Stimulated activated CD4-positive, alpha-beta T cell treated with anti-CD3 and anti-CD28 coated beads, TNF-alpha, amount 100 ng/mL, for 1 hour (primary cell): ENCODE data around the gene CLASP1.
"Not testable (repeated sequence)": the region's sequence is repeated elsewhere in the genome, so short reads cannot be mapped to it uniquely, and the experiment has no call there.

Experiments used
- DNase-seq, 3 donors: peaks; one replicate each; pipeline ENCODE4 v3.0.0-alpha.2; 2020; ENCODE audit warnings: low read depth in 3 of 3, low spot score in 1 of 3

The CLASP1 gene

DNA sequence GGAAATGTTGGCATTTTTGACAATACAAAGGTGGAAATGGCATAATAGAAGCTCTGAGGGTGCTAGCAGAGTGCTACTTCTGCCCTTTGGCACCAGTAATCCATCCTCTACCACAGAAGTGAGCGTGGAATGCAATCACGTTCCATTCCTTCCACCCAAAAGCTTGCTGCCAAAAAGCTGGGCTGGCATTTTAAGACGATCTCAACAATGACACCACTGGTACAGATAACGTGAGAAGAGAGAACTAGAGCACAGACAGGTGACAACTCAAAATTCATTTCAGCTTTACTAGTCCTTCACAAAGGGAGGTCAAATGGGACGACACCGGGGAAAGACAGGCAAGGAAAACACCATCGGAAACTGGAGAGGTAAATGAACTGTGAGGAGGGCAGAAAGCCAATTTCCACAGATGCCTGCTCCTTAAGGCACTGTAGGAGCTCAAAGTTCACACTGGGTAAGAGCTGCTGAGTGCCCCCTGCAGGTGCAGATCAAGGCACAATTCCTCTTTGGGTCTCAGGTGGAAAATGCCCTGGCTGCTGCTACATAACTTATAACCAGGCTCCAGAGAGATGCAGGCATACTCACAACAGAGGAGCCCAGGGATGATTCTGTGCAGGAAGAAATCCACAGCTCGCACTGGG, 169.3 kb downstream of the CLASP1 start:
- DNase-seq: no peak

- no peak for DNase-seq
These were observed 170.1 kb downstream of the CLASP1 start for GRCh38 chr2:121478996-121479745.

- DNase-seq: not testable (repeated sequence)
These were observed 170.8 kb downstream of the CLASP1 start for GRCh38 chr2:121478358-121478995.

DNA sequence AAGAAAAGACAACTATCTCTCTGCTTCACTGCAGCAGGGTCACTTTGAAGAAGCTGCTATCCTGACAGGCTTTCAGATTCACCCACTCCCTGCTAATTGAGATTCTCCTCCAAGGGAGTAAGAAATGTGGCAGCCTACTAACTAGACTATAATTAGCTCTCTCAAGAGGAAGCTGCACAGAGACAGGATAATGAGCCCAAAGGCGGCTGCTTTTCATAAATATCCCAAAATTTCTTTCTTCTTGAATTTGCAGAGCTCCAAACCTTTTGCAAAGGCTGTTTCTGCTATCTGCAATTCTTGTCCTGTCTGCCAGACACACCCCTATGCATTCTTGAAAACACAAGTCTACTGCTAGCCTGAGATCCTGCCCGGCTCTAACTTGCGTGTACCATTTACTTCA, 172.6 kb downstream of the CLASP1 start:
- no peak for DNase-seq

DNA sequence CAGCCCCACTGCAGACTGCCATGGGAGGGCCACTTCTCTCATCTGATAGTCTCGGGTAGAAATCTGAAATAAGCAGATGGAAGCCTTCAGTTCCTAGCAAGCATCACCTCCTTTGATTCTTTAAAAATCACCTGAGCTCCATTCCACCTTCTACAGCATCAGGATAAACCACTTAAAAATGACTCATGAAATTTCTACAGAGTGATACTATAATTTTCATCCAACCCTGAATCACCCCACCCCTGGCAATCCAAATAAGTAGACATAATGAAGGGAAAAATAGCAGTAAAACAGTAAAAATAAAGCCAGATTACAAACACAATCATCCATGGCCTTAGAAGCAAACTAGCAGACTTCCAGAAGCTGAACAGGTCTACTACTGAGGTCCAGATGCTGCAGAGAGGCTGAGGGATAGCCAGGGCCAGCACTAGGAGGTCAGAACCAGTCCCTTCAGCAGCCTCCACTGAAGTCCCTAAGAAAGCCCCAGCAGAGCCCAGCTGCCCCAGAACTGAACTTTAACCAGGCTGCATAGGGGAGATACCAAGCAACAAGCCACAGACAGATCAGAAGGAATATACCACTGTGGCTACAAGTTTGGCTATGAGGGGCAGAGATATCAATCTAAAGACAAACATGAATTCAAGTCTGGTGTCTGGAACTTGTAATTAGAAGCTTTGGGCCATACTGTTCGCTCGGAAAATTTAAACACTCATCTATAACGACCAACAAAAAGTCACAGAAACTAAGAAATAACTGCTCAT, 173.3 kb downstream of the CLASP1 start:
- DNase-seq: no peak

DNA sequence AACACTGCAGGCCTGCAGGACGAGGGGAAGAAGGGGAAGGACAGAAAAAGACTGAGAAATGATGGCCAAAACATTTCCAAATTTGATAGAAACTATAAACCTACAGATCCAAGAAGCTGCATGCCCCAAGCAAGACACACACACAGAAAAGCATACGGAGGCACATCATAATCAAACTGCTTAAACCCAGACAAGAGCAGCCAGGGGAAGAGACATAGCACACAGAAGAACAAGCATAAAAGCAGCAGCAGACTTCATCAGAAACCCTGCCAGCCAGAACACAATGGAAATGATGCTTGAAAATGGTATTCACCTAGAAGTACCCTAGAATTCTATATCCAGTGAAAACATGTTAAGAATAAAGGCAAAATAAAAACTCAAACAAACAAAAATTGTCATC, 175.8 kb downstream of the CLASP1 start:
- no peak for DNase-seq

DNA sequence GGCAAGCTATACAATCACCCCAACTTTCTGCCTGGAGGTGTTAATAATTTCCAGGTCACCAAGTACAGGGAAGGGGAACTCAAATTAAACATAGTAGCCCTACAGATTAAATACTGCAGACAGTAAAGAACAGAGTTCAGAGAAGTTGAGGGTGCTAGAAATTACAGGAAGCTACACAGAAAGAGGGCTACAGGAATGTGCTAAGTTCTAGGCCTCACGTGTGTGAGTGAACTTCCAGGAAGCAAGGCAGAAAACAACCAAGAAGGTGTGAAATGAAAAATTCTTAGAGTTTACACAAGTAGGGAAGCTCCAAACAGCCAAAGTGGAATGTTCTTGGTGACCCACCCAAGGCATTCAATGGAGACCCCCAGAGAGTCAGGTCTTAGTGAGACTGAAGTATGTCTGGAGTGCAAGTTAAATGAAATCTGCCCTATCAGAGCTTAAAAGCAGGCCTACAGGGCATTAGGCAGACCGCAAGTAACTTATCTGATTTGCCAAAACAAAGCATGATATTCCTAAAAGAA, 176.7 kb downstream of the CLASP1 start:
- DNase-seq: no peak

GRCh38 chr2:121471532-121472469, 177.5 kb downstream of the CLASP1 start:
- no peak for DNase-seq

GRCh38 chr2:121470917-121471316, 178.3 kb downstream of the CLASP1 start:
- no peak for DNase-seq

DNA sequence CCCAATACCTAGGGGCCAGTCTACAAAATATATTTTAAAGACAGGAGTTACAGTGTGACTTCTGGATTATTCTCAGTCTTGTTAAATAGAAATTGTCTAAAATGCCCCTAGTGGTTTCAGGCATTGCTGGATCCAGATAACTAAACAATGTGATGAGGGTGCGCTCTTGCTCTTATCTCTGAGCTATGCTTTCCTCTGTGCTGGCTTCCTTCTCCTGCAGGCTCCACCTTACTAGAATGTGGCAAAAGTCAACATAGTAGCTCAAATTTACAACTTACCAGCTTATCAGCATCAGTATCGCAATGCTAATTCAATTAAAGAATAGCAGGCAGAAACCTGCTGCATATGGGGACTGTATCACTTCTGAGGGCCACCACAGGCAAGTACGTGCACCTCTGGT, 179.9 kb downstream of the CLASP1 start:
- DNase-seq: no peak

- no peak for DNase-seq
These were observed 180.3 kb downstream of the CLASP1 start for GRCh38 chr2:121468936-121469335.

GRCh38 chr2:121459291-121459690, 190.0 kb downstream of the CLASP1 start:
- DNase-seq: no peak

DNA sequence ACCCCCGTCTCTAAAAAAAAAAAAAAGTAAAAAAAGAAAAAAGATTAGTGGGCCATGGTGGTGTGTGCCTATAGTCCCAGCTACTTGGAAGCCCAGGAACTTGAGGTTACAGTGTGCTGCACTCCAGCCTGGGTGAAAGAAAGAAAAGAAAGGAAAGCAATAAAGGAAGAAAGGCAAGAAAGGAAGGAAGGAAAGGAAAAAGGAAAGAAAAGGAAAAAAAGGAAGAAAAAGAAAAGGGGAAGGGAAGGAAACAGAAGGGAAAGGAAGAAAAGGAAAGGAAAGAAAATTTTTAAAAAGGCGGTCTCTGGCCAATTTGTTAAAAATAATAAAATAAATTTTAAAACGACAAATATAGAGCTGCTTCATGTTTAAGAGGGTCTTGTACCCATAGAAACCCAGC, 192.9 kb downstream of the CLASP1 start:
- DNase-seq: no peak

DNA sequence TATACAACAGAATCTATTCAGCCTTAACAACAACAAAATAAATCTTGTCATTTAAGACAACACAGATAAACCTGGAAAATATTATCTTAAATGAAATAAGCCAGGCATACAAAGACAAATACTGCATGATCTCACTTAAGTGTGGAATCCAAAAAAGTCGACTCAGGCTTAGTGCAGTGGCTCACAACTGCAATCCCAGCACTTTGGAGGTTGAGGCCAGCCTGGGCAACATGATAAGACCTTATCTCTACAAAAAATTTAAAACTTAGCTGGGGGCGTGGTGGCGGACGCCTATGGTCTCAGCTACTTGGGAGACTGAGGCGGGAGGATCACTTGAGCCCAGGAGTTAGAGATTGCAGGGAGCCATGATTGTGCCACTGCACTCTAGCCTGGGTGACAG, 193.8 kb downstream of the CLASP1 start:
- no peak for DNase-seq

DNA sequence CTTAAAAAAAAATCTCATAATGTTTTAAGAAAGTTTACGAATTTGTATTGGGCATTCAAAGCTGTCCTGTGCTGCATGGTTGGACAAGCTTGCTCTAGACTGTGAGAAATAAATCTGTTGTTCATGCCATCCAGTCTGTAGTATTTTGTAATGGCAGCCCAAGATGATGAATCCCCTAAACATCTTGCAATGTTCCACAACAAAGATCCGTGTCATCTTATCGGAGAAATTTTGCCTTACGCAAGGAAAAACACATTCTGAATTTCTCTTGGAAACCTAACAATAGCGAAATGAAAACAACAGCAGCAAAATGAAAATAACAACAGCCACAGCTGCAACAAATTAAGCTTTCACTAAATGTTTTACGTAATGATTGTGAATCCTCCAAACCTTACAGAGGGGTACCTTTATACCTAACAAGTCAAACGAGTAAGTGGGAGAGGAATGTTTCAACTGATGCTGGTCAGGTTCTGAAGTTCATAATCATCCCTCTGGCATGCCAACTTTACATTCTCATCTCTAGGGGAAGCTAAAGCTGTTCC, 194.6 kb downstream of the CLASP1 start:
- no peak for DNase-seq

DNA sequence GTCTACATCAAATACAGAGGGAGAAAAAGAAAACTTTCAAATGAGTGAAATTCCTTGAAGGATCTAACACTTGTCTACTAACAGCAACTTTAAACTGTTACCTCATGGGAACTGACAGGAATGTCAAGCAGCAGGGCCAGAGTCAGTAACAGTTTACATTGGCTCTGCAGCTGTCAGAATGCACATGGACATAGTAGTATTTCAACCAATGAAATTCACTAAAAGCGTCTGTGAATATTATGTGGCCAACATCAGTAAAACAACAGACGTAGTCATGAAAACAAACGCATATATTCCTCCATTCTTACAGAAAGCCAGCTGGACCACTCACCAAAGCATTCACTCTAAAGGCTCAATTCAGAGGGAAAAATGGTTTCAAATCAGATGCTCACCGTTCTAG, 197.9 kb downstream of the CLASP1 start:
- DNase-seq: no peak

DNA sequence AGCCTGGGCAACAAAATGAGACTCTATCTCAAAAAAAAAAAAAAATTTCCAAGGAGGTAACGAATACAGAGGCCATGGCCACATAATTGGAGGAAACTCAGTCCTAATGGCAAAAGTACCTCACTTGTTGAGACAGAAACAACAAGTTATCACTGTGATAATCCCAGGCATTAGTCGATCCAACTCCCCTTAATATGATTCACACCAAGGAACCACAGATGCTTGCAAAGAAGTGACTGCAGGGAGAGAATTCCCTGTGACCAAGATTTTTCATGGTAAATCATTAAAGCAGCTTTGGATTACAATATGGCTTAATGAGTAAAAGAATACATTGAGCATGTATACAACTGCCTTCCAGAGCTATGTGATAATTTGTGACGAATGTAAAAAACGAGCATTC, 199.0 kb downstream of the CLASP1 start:
- DNase-seq: no peak

GRCh38 chr2:121446647-121447241, 202.5 kb downstream of the CLASP1 start:
- DNase-seq: no peak

- no peak for DNase-seq
These were observed 206.4 kb downstream of the CLASP1 start for GRCh38 chr2:121442889-121443288.

- not testable (repeated sequence) for DNase-seq
These were observed 211.0 kb downstream of the CLASP1 start for GRCh38 chr2:121438290-121438689.
